Measurements from ENCODE around the gene KANK4.
"Not testable (repeated sequence)": the region's sequence is repeated elsewhere in the genome, so short reads cannot be mapped to it uniquely, and the experiment has no call there.

KANK4 gene

GRCh38 chr1:62237950-62238374, 81.3 kb downstream of the KANK4 start:
- DNase-seq (ENCODE audit: low read depth in 3 of 3) = no peak

GRCh38 chr1:62237361-62237760, 81.9 kb downstream of the KANK4 start:
- DNase-seq (ENCODE audit: low read depth in 3 of 3) = no peak

GRCh38 chr1:62235576-62235975, 83.7 kb downstream of the KANK4 start:
- DNase-seq (ENCODE audit: low read depth in 3 of 3) = no peak

GRCh38 chr1:62234688-62235087, 84.5 kb downstream of the KANK4 start:
- DNase-seq (ENCODE audit: low read depth in 3 of 3) = no peak

- no peak for DNase-seq (ENCODE audit: low read depth in 3 of 3)
Measured at GRCh38 chr1:62233926-62234450, 85.2 kb downstream of the KANK4 start.

- DNase-seq (ENCODE audit: low read depth in 3 of 3) = no peak
Measured at GRCh38 chr1:62232871-62233278, 86.4 kb downstream of the KANK4 start.

GRCh38 chr1:62230718-62231117, 88.5 kb downstream of the KANK4 start:
- no peak for DNase-seq (ENCODE audit: low read depth in 3 of 3)

GRCh38 chr1:62229932-62230331, 89.3 kb downstream of the KANK4 start:
- DNase-seq (ENCODE audit: low read depth in 3 of 3) = no peak

- DNase-seq (ENCODE audit: low read depth in 3 of 3) = no peak
Measured at GRCh38 chr1:62229468-62229867, 89.8 kb downstream of the KANK4 start.

- DNase-seq (ENCODE audit: low read depth in 3 of 3) = no peak
Measured at GRCh38 chr1:62228883-62229187, 90.4 kb downstream of the KANK4 start.

GRCh38 chr1:62228136-62228882, 90.9 kb downstream of the KANK4 start:
- no peak for DNase-seq (ENCODE audit: low read depth in 3 of 3)

- DNase-seq (ENCODE audit: low read depth in 3 of 3) = no peak
Measured at GRCh38 chr1:62227496-62227895, 91.7 kb downstream of the KANK4 start.

GRCh38 chr1:62224182-62224581, 95.1 kb downstream of the KANK4 start:
- DNase-seq (ENCODE audit: low read depth in 3 of 3) = no peak

- no peak for DNase-seq (ENCODE audit: low read depth in 3 of 3)
Measured at GRCh38 chr1:62222321-62222720, 96.9 kb downstream of the KANK4 start.

GRCh38 chr1:62221171-62221570, 98.1 kb downstream of the KANK4 start:
- DNase-seq (ENCODE audit: low read depth in 3 of 3) = no peak

- DNase-seq (ENCODE audit: low read depth in 3 of 3) = not testable (repeated sequence)
Measured at GRCh38 chr1:62220456-62220855, 98.8 kb downstream of the KANK4 start.

GRCh38 chr1:62218604-62219003, 100.6 kb downstream of the KANK4 start:
- no peak for DNase-seq (ENCODE audit: low read depth in 3 of 3)

GRCh38 chr1:62213075-62213914, 105.9 kb downstream of the KANK4 start:
- no peak for DNase-seq (ENCODE audit: low read depth in 3 of 3)

- DNase-seq (ENCODE audit: low read depth in 3 of 3) = no peak
Measured at GRCh38 chr1:62212411-62212810, 106.8 kb downstream of the KANK4 start.

- no peak for DNase-seq (ENCODE audit: low read depth in 3 of 3)
Measured at GRCh38 chr1:62210960-62211359, 108.3 kb downstream of the KANK4 start.

GRCh38 chr1:62209931-62210595, 109.2 kb downstream of the KANK4 start:
- DNase-seq (ENCODE audit: low read depth in 3 of 3) = no peak

- no peak for DNase-seq (ENCODE audit: low read depth in 3 of 3)
Measured at GRCh38 chr1:62208970-62209369, 110.3 kb downstream of the KANK4 start.

Data from stimulated activated CD4-positive, alpha-beta T cell treated with anti-CD3 and anti-CD28 coated beads, TNF-alpha, amount 100 ng/mL, for 24 hours (primary cell).